ENCODE measurements around the gene ITSN1.

DNA sequence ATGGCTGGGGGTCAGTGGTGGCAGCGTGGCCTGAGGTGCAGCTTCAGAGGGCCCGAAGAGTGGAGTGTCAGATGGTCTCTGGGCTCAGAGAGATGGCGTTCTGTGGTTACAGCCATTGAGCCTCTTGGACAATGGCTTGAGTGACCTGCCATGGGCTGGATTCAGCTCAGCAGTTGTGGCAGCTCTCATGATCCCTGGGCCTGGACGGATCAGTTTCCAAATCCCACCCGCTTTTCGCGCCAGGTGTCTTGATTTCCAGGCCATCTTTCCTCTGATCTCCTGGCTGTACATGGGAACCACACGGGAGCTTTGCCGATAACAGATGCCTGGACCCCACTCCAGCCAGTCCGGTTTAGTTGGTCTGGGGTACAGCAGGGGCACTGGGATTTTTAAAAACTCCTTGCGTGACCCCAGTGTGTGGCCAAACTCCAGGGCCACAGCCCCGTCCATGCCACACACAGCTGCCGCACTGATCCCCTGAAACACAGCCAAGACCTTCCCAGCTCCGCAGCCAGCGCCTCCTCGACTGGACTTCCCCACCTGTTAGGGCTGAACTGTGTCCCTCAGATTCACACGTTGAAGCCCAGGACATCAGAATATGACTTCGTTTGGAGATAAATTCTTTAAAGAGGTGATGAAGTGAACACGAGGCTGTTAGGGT lies 205.4 kb downstream of the ITSN1 start:
- TF ChIP-seq, protein P1, sequence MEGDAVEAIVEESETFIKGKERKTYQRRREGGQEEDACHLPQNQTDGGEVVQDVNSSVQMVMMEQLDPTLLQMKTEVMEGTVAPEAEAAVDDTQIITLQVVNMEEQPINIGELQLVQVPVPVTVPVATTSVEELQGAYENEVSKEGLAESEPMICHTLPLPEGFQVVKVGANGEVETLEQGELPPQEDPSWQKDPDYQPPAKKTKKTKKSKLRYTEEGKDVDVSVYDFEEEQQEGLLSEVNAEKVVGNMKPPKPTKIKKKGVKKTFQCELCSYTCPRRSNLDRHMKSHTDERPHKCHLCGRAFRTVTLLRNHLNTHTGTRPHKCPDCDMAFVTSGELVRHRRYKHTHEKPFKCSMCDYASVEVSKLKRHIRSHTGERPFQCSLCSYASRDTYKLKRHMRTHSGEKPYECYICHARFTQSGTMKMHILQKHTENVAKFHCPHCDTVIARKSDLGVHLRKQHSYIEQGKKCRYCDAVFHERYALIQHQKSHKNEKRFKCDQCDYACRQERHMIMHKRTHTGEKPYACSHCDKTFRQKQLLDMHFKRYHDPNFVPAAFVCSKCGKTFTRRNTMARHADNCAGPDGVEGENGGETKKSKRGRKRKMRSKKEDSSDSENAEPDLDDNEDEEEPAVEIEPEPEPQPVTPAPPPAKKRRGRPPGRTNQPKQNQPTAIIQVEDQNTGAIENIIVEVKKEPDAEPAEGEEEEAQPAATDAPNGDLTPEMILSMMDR (IDR thresholded peaks at IDR 0.05): no peak
- TF ChIP-seq POLR2A (IDR thresholded peaks at IDR 0.05): no peak
